ENCODE results near the gene CAPZB. TPM values are rescaled to one million over a fixed set of nuclear protein-coding genes. Genes with fewer than 3 reads are reported as not detected.

The CAPZB gene
- polyA plus RNA-seq, 1 donor from 2014 or later: 159 TPM

GRCh38 chr1:19489996-19490395, 4.7 kb upstream of the CAPZB start:
- Histone ChIP-seq H3K9me2 (ENCODE audit: insufficient read depth, low read length) (no peaks in the 10 kb centered on the region), H3K4me3 (ENCODE audit: low read length) (no peak overlapping the region), H3F3A (ENCODE audit: insufficient read depth, low read length, poor library complexity, severe bottlenecking) (no peaks in the 10 kb centered on the region), H3K4me2 (ENCODE audit: low read length) (no peak overlapping the region), H3K79me2 (replicated peaks; ENCODE audit: insufficient read depth, low read length) (peaks cover under 1% of the 10 kb centered on the region), H3K27ac (ENCODE audit: low read length) (no peak overlapping the region), H3K9me3 (ENCODE audit: low read length) (no peaks in the 10 kb centered on the region), H3K27me3 (ENCODE audit: insufficient read depth, low read depth, low read length) (no peaks in the 10 kb centered on the region), H4K20me1 (ENCODE audit: insufficient read depth) (no peaks in the 10 kb centered on the region), H3K36me3 (ENCODE audit: insufficient read depth, low read length) (no peaks in the 10 kb centered on the region), H2AFZ (ENCODE audit: low read depth, low read length) (no peak overlapping the region), H3K9ac (ENCODE audit: low read length) (no peak overlapping the region)
- TF ChIP-seq EP300 (conservative IDR thresholded peaks at IDR 0.05; ENCODE audit: poor library complexity, severe bottlenecking): no peak
- no peak for TF ChIP-seq SMC3 (conservative IDR thresholded peaks at IDR 0.05; ENCODE audit: poor library complexity)
- TF ChIP-seq POLR2AphosphoS5 (IDR thresholded peaks at IDR 0.05): no peak
- no peak for TF ChIP-seq CTCF (IDR thresholded peaks at IDR 0.05; ENCODE audit: poor library complexity, severe bottlenecking)
- TF ChIP-seq RAD21 (conservative IDR thresholded peaks at IDR 0.05): no peak
- no peak for TF ChIP-seq TAF1 (IDR thresholded peaks at IDR 0.05; ENCODE audit: low read depth)
- TF ChIP-seq EZH2 (IDR thresholded peaks at IDR 0.05; ENCODE audit: borderline replicate concordance, insufficient read depth, low read length, poor library complexity, severe bottlenecking): no peak
- no peak for TF ChIP-seq MXI1 (conservative IDR thresholded peaks at IDR 0.05; ENCODE audit: poor library complexity, severe bottlenecking)
- TF ChIP-seq, protein P1, sequence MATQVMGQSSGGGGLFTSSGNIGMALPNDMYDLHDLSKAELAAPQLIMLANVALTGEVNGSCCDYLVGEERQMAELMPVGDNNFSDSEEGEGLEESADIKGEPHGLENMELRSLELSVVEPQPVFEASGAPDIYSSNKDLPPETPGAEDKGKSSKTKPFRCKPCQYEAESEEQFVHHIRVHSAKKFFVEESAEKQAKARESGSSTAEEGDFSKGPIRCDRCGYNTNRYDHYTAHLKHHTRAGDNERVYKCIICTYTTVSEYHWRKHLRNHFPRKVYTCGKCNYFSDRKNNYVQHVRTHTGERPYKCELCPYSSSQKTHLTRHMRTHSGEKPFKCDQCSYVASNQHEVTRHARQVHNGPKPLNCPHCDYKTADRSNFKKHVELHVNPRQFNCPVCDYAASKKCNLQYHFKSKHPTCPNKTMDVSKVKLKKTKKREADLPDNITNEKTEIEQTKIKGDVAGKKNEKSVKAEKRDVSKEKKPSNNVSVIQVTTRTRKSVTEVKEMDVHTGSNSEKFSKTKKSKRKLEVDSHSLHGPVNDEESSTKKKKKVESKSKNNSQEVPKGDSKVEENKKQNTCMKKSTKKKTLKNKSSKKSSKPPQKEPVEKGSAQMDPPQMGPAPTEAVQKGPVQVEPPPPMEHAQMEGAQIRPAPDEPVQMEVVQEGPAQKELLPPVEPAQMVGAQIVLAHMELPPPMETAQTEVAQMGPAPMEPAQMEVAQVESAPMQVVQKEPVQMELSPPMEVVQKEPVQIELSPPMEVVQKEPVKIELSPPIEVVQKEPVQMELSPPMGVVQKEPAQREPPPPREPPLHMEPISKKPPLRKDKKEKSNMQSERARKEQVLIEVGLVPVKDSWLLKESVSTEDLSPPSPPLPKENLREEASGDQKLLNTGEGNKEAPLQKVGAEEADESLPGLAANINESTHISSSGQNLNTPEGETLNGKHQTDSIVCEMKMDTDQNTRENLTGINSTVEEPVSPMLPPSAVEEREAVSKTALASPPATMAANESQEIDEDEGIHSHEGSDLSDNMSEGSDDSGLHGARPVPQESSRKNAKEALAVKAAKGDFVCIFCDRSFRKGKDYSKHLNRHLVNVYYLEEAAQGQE (IDR thresholded peaks at IDR 0.05; ENCODE audit: borderline replicate concordance): no peak

- Histone ChIP-seq H3K4me3 (ENCODE audit: low read length) (no peak overlapping the region), H3K9me3 (ENCODE audit: low read length) (no peaks in the 10 kb centered on the region), H3K36me3 (ENCODE audit: insufficient read depth, low read length) (peaks cover 5% of the 10 kb centered on the region), H3F3A (ENCODE audit: insufficient read depth, low read length, poor library complexity, severe bottlenecking) (no peaks in the 10 kb centered on the region), H4K20me1 (ENCODE audit: insufficient read depth) (no peaks in the 10 kb centered on the region), H3K79me2 (replicated peaks; ENCODE audit: insufficient read depth, low read length) (peaks cover 19% of the 10 kb centered on the region), H3K27me3 (ENCODE audit: insufficient read depth, low read depth, low read length) (no peaks in the 10 kb centered on the region), H2AFZ (ENCODE audit: low read depth, low read length) (no peak overlapping the region), H3K27ac (ENCODE audit: low read length) (no peak overlapping the region), H3K9me2 (ENCODE audit: insufficient read depth, low read length) (no peaks in the 10 kb centered on the region), H3K4me2 (ENCODE audit: low read length) (no peak overlapping the region), H3K9ac (ENCODE audit: low read length) (no peak overlapping the region)
- TF ChIP-seq, protein P1 (IDR thresholded peaks at IDR 0.05; ENCODE audit: borderline replicate concordance): no peak
- TF ChIP-seq SMC3 (conservative IDR thresholded peaks at IDR 0.05; ENCODE audit: poor library complexity) (no peak), MXI1 (conservative IDR thresholded peaks at IDR 0.05; ENCODE audit: poor library complexity, severe bottlenecking) (no peak), POLR2AphosphoS5 (IDR thresholded peaks at IDR 0.05) (no peak), CTCF (IDR thresholded peaks at IDR 0.05; ENCODE audit: poor library complexity, severe bottlenecking) (no peak)
These were observed 2.8 kb upstream of the CAPZB start for GRCh38 chr1:19488136-19488535.
